SK-N-SH (cell line): ENCODE results near the gene KARS1. TPM values are rescaled to one million over a fixed set of nuclear protein-coding genes. Genes with fewer than 3 reads are reported as not detected.

Source experiments
- CTCF ChIA-PET: fragments of 300-600, 350-600 bp; formaldehyde crosslinking; extraction: SDS; loops from one replicate; lab custom pipeline; 2021; lab: Yijun Ruan, JAX
- POLR2A ChIA-PET: fragments of 350-600 bp; sonication (Branson Sonifier 250); formaldehyde crosslinking; extraction: SDS; loops from one replicate; lab custom pipeline; 2020; ENCODE audit warnings: antibody characterized with exemption, inconsistent platforms; lab: Yijun Ruan, JAX
- DNase-seq: peaks from one replicate; pipeline ENCODE4 v3.0.0; 2012
- H2AFZ ChIP-seq: fragments of 200-600 bp; sonication (generic); 2 replicates; pipeline ENCODE4 v1.8.1; 2016; ENCODE audit warnings: antibody characterized with exemption, mild to moderate bottlenecking, low read depth
- H3F3A ChIP-seq: fragments of 200-600 bp; sonication (generic); replicated peaks from 2 replicates; pipeline ENCODE3; 2016; ENCODE audit warnings: antibody characterized with exemption, mild to moderate bottlenecking; ENCODE audit not compliant: insufficient read depth
- H3K27ac ChIP-seq, 2 experiments: fragments of 200-500 bp in 1 of 2; fragments of 200-600 bp in 1 of 2; sonication (Bioruptor generic) in 1 of 2; sonication (generic), shearing (Covaris generic) in 1 of 2; 2 replicates each; pipeline versions ENCODE4 v1.5.1 to v1.6.1; 2014 to 2016; ENCODE audit warnings: low read depth in 2 of 2, inconsistent platforms in 1 of 2, low read length in 1 of 2, mild to moderate bottlenecking in 1 of 2, mixed read lengths in 1 of 2
- H3K27me3 ChIP-seq: fragments of 200-600 bp; sonication (generic), shearing (Covaris generic); 2 replicates; pipeline ENCODE4 v1.6.1; 2016; ENCODE audit warnings: mixed run types; ENCODE audit not compliant: insufficient read depth
- H3K36me3 ChIP-seq, 2 experiments: fragments of 200-500 bp in 1 of 2; fragments of 200-600 bp in 1 of 2; sonication (Bioruptor generic) in 1 of 2; sonication (generic) in 1 of 2; replicated peaks in 1 of 2; 2 replicates each; pipeline versions ENCODE3 to v1.5.1; 2014 to 2016; ENCODE audit warnings: low read length in 1 of 2, mild to moderate bottlenecking in 1 of 2; ENCODE audit not compliant: insufficient read depth in 2 of 2, control insufficient read depth in 1 of 2
- H3K4me1 ChIP-seq, 2 experiments: fragments of 200-500 bp in 1 of 2; fragments of 200-600 bp in 1 of 2; sonication (Bioruptor generic) in 1 of 2; sonication (generic), shearing (Covaris generic) in 1 of 2; 2 replicates each; pipeline versions ENCODE4 v1.5.1 to v1.6.1; 2014 to 2016; ENCODE audit warnings: low read depth in 1 of 2, low read length in 1 of 2, mixed run types in 1 of 2; ENCODE audit not compliant: insufficient read depth in 2 of 2, control insufficient read depth in 1 of 2
- H3K4me2 ChIP-seq: fragments of 200-600 bp; sonication (generic), shearing (Covaris generic); 2 replicates; pipeline ENCODE4 v1.6.1; 2017; ENCODE audit warnings: mixed run types
- H3K4me3 ChIP-seq, 2 experiments: fragments of 200-500 bp in 1 of 2; fragments of 200-600 bp in 1 of 2; sonication (Bioruptor generic) in 1 of 2; sonication (generic), shearing (Covaris generic) in 1 of 2; 2 replicates each; pipeline versions ENCODE4 v1.5.1 to v1.8.1; 2014 to 2016; ENCODE audit warnings: low read depth in 2 of 2, inconsistent platforms in 1 of 2, low read length in 1 of 2, mild to moderate bottlenecking in 1 of 2, mixed read lengths in 1 of 2, moderate library complexity in 1 of 2
- H3K79me2 ChIP-seq: fragments of 200-600 bp; sonication (generic); 2 replicates; pipeline ENCODE4 v1.8.1; 2017; ENCODE audit warnings: mild to moderate bottlenecking; ENCODE audit not compliant: insufficient read depth
- H3K9ac ChIP-seq: fragments of 200-600 bp; sonication (generic); 2 replicates; pipeline ENCODE4 v1.6.1; 2017; ENCODE audit warnings: mixed run types
- H3K9me2 ChIP-seq: fragments of 200-600 bp; sonication (generic); 2 replicates; pipeline ENCODE4 v1.6.1; 2017; ENCODE audit warnings: mixed run types
- H3K9me3 ChIP-seq: fragments of 200-600 bp; sonication (generic); 2 replicates; pipeline ENCODE4 v1.6.1; 2017; ENCODE audit warnings: mixed run types, mild to moderate bottlenecking, moderate library complexity
- H4K20me1 ChIP-seq: fragments of 200-600 bp; sonication (generic); 2 replicates; pipeline ENCODE4 v1.6.1; 2017; ENCODE audit warnings: mild to moderate bottlenecking, mixed run types; ENCODE audit not compliant: insufficient read depth
- ELF1 ChIP-seq: IDR thresholded peaks from 2 replicates; pipeline ENCODE4 v1.4.0; 2012
- EZH2phosphoT487 ChIP-seq: fragments of 200-600 bp; sonication (generic); IDR thresholded peaks from 2 replicates; pipeline ENCODE4 v1.6.1; 2017; ENCODE audit warnings: low read depth, mixed run types, mild to moderate bottlenecking, antibody characterized with exemption, moderate library complexity, borderline replicate concordance
- FOSL2 ChIP-seq: IDR thresholded peaks from 2 replicates; pipeline ENCODE4 v1.4.0; 2012; ENCODE audit warnings: low read depth, mild to moderate bottlenecking, moderate library complexity, borderline replicate concordance
- FOXJ3 ChIP-seq: sonication (generic); formaldehyde crosslinking; IDR thresholded peaks from 2 replicates; pipeline ENCODE4 v1.5.1; 2020; ENCODE audit warnings: mild to moderate bottlenecking, missing genetic modification reagents
- FOXM1 ChIP-seq: IDR thresholded peaks from 2 replicates; pipeline ENCODE4 v1.4.0; 2012; ENCODE audit warnings: low read depth, mild to moderate bottlenecking
- GABPA ChIP-seq: IDR thresholded peaks from 2 replicates; pipeline ENCODE4 v1.4.0; 2012; ENCODE audit warnings: low read depth, mild to moderate bottlenecking
- IRF3 ChIP-seq: fragments of 150-350 bp; IDR thresholded peaks from 2 replicates; pipeline ENCODE4 v1.6.1; 2016; ENCODE audit warnings: mild to moderate bottlenecking, low read depth, low read length
- MAX ChIP-seq: IDR thresholded peaks from 2 replicates; pipeline ENCODE4 v1.4.0; 2012; ENCODE audit warnings: low read depth
- MXI1 ChIP-seq: IDR thresholded peaks from 2 replicates; pipeline ENCODE4 v1.6.1; 2012; ENCODE audit warnings: mild to moderate bottlenecking, low read depth, low read length, improper control_type of control experiment
- NFIC ChIP-seq: IDR thresholded peaks from 2 replicates; pipeline ENCODE4 v1.4.0; 2012; ENCODE audit warnings: borderline replicate concordance
- NRF1 ChIP-seq: IDR thresholded peaks from 2 replicates; pipeline ENCODE4 v1.6.1; 2012; ENCODE audit warnings: low read depth, mild to moderate bottlenecking, low read length
- PBX3 ChIP-seq: IDR thresholded peaks from 2 replicates; pipeline ENCODE4; 2012
- RAD21 ChIP-seq: IDR thresholded peaks from 2 replicates; pipeline ENCODE4 v1.6.1; 2012; ENCODE audit warnings: mild to moderate bottlenecking, low read length
- REST ChIP-seq: IDR thresholded peaks from 2 replicates; pipeline ENCODE4 v1.6.1; 2012; ENCODE audit warnings: mild to moderate bottlenecking, low read depth, low read length, moderate library complexity
- RFX5 ChIP-seq: IDR thresholded peaks from 2 replicates; pipeline ENCODE4 v1.6.1; 2012; ENCODE audit warnings: mild to moderate bottlenecking, improper control_type of control experiment, low read length
- RXRA ChIP-seq: IDR thresholded peaks from 2 replicates; pipeline ENCODE4 v1.4.0; 2012; ENCODE audit warnings: low read depth, mild to moderate bottlenecking, borderline replicate concordance
- SMC3 ChIP-seq: IDR thresholded peaks from 2 replicates; pipeline ENCODE4 v1.6.1; 2012; ENCODE audit warnings: low read depth, low read length, improper control_type of control experiment
- TAF1 ChIP-seq: IDR thresholded peaks from 2 replicates; pipeline ENCODE4 v1.6.1; 2012; ENCODE audit warnings: low read depth, mild to moderate bottlenecking, low read length, moderate library complexity, borderline replicate concordance
- TCF12 ChIP-seq: IDR thresholded peaks from 2 replicates; pipeline ENCODE4 v1.4.0; 2012
- YY1 ChIP-seq: IDR thresholded peaks from 2 replicates; pipeline ENCODE4 v1.4.0; 2012; ENCODE audit warnings: low read depth, mild to moderate bottlenecking
- WGBS: methylation state at CpG from one replicate; pipeline ENCODE4 v1.1.6; 2017; ENCODE audit warnings: low lambda C conversion rate; 5-methylcytosine and 5-hydroxymethylcytosine counted together
- polyA plus RNA-seq, 3 experiments: library from polyadenylated mRNA; depleted of rRNA; stranded (reverse); fragments of >200 nt; gene quantifications; 2 replicates each; pipeline ENCODE4 v1.2.3, GENCODE V29; 2012

Gene KARS1
- polyA plus RNA-seq, 1 of the 3 experiments (the other 2 are of a cell fraction), result 134 TPM

GRCh38 chr16:75679366-75679765 is 31.9 kb upstream of the KARS1 start:
- CTCF ChIA-PET, result no interaction called here
- Histone ChIP-seq H3K9me3 (no peaks in the 10 kb centered on the region), H3K79me2 (no peaks in the 10 kb centered on the region), H3K9ac (no peak overlapping the region), H3K36me3 (no peaks in the 10 kb centered on the region), H2AFZ (no peak overlapping the region), H3K27ac (no peak overlapping the region), H3K9me2 (no peaks in the 10 kb centered on the region), H3K4me3 (no peak overlapping the region), H4K20me1 (no peaks in the 10 kb centered on the region), H3K4me2 (no peak overlapping the region), H3F3A (no peaks in the 10 kb centered on the region), H3K27me3 (no peaks in the 10 kb centered on the region), H3K4me1 (no peaks in the 10 kb centered on the region)
- POLR2A ChIA-PET, result no interaction called here
- 62% methylated on average over 5 of the region's 5 CpGs for WGBS
- DNase-seq, result no peak
- TF ChIP-seq GABPA, result no peak
- no peak for TF ChIP-seq MAX
- TF ChIP-seq NRF1, result no peak
- TF ChIP-seq RAD21, result no peak
- no peak for TF ChIP-seq SMC3
- no peak for TF ChIP-seq FOXJ3
- no peak for TF ChIP-seq MXI1
- TF ChIP-seq PBX3, result no peak
- TF ChIP-seq TAF1, result no peak

- no peak within 1 kb of the TSS for H3K4me3 ChIP-seq
- no peak for DNase-seq
- H2AFZ ChIP-seq, result no peak within 1 kb of the TSS
- POLR2A ChIA-PET, result no interaction called here
- H3F3A ChIP-seq, result no peaks in the 10 kb centered on the region
- CTCF ChIA-PET, result no interaction called here
- no peak within 1 kb of the TSS for H3K9ac ChIP-seq
- no peak for TF ChIP-seq FOXM1
- no peak for TF ChIP-seq FOSL2
- TF ChIP-seq ELF1, result no peak
- no peak for TF ChIP-seq TCF12
- TF ChIP-seq MAX, result no peak
- TF ChIP-seq NFIC, result no peak
- no peak for TF ChIP-seq IRF3
- TF ChIP-seq REST, result no peak
- no peak for TF ChIP-seq RFX5
- no peak for TF ChIP-seq RXRA
- no peak for TF ChIP-seq EZH2phosphoT487
- TF ChIP-seq YY1, result no peak
- no peaks in the 10 kb centered on the region for H4K20me1 ChIP-seq
- 46% methylated on average over 4 of the region's 4 CpGs for WGBS
- H3K36me3 ChIP-seq, result no peaks in the 10 kb centered on the region
- no peaks in the 10 kb centered on the region for H3K4me1 ChIP-seq
- no peaks in the 10 kb centered on the region for H3K9me3 ChIP-seq
- no peak within 1 kb of the TSS for H3K4me2 ChIP-seq
- H3K27ac ChIP-seq, result no peak within 1 kb of the TSS
- H3K27me3 ChIP-seq, result no peaks in the 10 kb centered on the region
- H3K79me2 ChIP-seq, result no peaks in the 10 kb centered on the region
- no peaks in the 10 kb centered on the region for H3K9me2 ChIP-seq
These were observed 29.4 kb upstream of the KARS1 start, which contains the start of gene CPHXL2 for GRCh38 chr16:75676909-75677308. CPHXL2 (minus strand) TSS chr16:75677009; CDS start chr16:75676999, 10 bp downstream.
